ENCODE data around the gene WHRN. TPM values are rescaled to one million over a fixed set of nuclear protein-coding genes. Genes with fewer than 3 reads are reported as not detected.
A peak's percentile ranks its signal among the peaks of the same experiment; 100 is the strongest.

WHRN gene
- total RNA-seq, 2 experiments from 2014 or later = 19.9 to 20.5 TPM

- Mint-ChIP-seq H3K36me3 (ENCODE audit: low read depth) (peaks cover 93% of the 10 kb centered on the region), H3K27ac (peak overlapping the region; percentile 83), H3K9me3 (no peaks in the 10 kb centered on the region), H3K4me1 (ENCODE audit: low read depth) (peaks cover 91% of the 10 kb centered on the region), H3K27me3 (no peaks in the 10 kb centered on the region), H3K4me3 (peak overlapping the region; percentile 15)
- ChIA-PET POLR2A (interaction anchor here (0.8 to 13.0 kb wide), 6 partner anchors 9 to 220 kb away, joined by 3 to 477 read pairs (median 4); partner anchors contain the start of genes AKNA and ATP6V1G1), CTCF (interaction anchor here (0.7 to 2.0 kb wide), 5 partner anchors 14 to 38 kb away, joined by 3 to 6 read pairs (median 3); no protein-coding TSS in a partner anchor)
- TF ChIP-seq CTCF (IDR thresholded peaks at IDR 0.05) = no peak
- no peaks in the 10 kb centered on the region for H3K9me3 ChIP-seq (ENCODE audit: control insufficient read depth in 1 of 2, insufficient read depth in 1 of 2, low read length in 2 of 2)
- ATAC-seq (ENCODE audit: poor library complexity) = no peak
- no peaks in the 10 kb centered on the region for H3K27me3 ChIP-seq (ENCODE audit: control insufficient read depth in 1 of 2, insufficient read depth in 2 of 2, low read length in 2 of 2)
- H3K4me1 ChIP-seq (ENCODE audit: insufficient read depth, low read length) = peaks cover 96% of the 10 kb centered on the region
- intact Hi-C loops (cut with DNase I, micrococcal nuclease) = no loop called here
- H3K27ac ChIP-seq (ENCODE audit: low read depth in 1 of 2, low read length in 2 of 2) = peak overlapping the region; percentile 77 to 81
- H3K4me3 ChIP-seq (ENCODE audit: low read length) = no peak overlapping the region
- no peak for DNase-seq
- H3K36me3 ChIP-seq (ENCODE audit: insufficient read depth, low read length) = peaks cover 89% of the 10 kb centered on the region
These were observed 137.9 kb downstream of the WHRN start for GRCh38 chr9:114367366-114367765.

- no peaks in the 10 kb centered on the region for H3K9me3 Mint-ChIP-seq
- no peak for TF ChIP-seq CTCF (IDR thresholded peaks at IDR 0.05)
- H3K9me3 ChIP-seq (ENCODE audit: control insufficient read depth in 1 of 2, insufficient read depth in 1 of 2, low read length in 2 of 2) = no peaks in the 10 kb centered on the region
- ATAC-seq (ENCODE audit: poor library complexity) (peak; percentile 81), DNase-seq (peak in 7 of 14 experiments; percentile 29 to 77 (median 67))
- POLR2A ChIA-PET = interaction anchor here (0.9 to 13.0 kb wide), 4 partner anchors 10 to 221 kb away, joined by 3 to 477 read pairs (median 7); partner anchors contain the start of genes AKNA and ATP6V1G1
- H3K4me1 Mint-ChIP-seq (ENCODE audit: low read depth) = peaks cover 91% of the 10 kb centered on the region
- peaks cover 96% of the 10 kb centered on the region for H3K4me1 ChIP-seq (ENCODE audit: insufficient read depth, low read length)
- peak overlapping the region; percentile 78 for H3K4me3 Mint-ChIP-seq
- CTCF ChIA-PET = interaction anchor here (0.6 to 1.7 kb wide), 3 partner anchors 15 to 39 kb away, joined by 3 to 10 read pairs (median 4); no protein-coding TSS in a partner anchor
- peak overlapping the region; percentile 83 for H3K27ac Mint-ChIP-seq
- H3K36me3 ChIP-seq (ENCODE audit: insufficient read depth, low read length) = peaks cover 94% of the 10 kb centered on the region
- no peaks in the 10 kb centered on the region for H3K27me3 Mint-ChIP-seq
- peak overlapping the region; percentile 77 to 81 for H3K27ac ChIP-seq (ENCODE audit: low read depth in 1 of 2, low read length in 2 of 2)
- no peak overlapping the region for H3K4me3 ChIP-seq (ENCODE audit: low read length)
- H3K27me3 ChIP-seq (ENCODE audit: control insufficient read depth in 1 of 2, insufficient read depth in 2 of 2, low read length in 2 of 2) = no peaks in the 10 kb centered on the region
- intact Hi-C loops (cut with DNase I, micrococcal nuclease) = loop anchor here in 1 of 2 experiments (1.0 kb wide), 1 partner anchor 19 kb away; no protein-coding TSS in a partner anchor
- H3K36me3 Mint-ChIP-seq (ENCODE audit: low read depth) = peaks cover 93% of the 10 kb centered on the region
These were observed 138.7 kb downstream of the WHRN start for GRCh38 chr9:114366334-114367128.

GRCh38 chr9:114365194-114365593 is 140.1 kb downstream of the WHRN start:
- intact Hi-C loops (cut with DNase I, micrococcal nuclease) = loop anchor here in 1 of 2 experiments (2.0 kb wide), 1 partner anchor 16 kb away; no protein-coding TSS in a partner anchor
- H3K9me3 Mint-ChIP-seq = no peaks in the 10 kb centered on the region
- ATAC-seq (ENCODE audit: poor library complexity) (no peak), DNase-seq (no peak)
- no peak overlapping the region for H3K4me3 ChIP-seq (ENCODE audit: low read length)
- CTCF ChIA-PET = interaction anchor here (0.6 to 1.7 kb wide), 3 partner anchors 17 to 40 kb away, joined by 4 to 10 read pairs (median 5); no protein-coding TSS in a partner anchor
- H3K27ac Mint-ChIP-seq = peak overlapping the region; percentile 83
- TF ChIP-seq CTCF (IDR thresholded peaks at IDR 0.05) = no peak
- no peak overlapping the region for H3K4me3 Mint-ChIP-seq
- peaks cover 94% of the 10 kb centered on the region for H3K36me3 ChIP-seq (ENCODE audit: insufficient read depth, low read length)
- H3K4me1 Mint-ChIP-seq (ENCODE audit: low read depth) = peaks cover 94% of the 10 kb centered on the region
- POLR2A ChIA-PET = interaction anchor here (0.9 to 13.0 kb wide), 4 partner anchors 12 to 28 kb away, joined by 3 to 477 read pairs (median 4); partner anchors contain the start of gene AKNA
- no peaks in the 10 kb centered on the region for H3K27me3 Mint-ChIP-seq
- H3K27ac ChIP-seq (ENCODE audit: low read depth in 1 of 2, low read length in 2 of 2) = peak overlapping the region in 1 of 2 donors; percentile 77
- no peaks in the 10 kb centered on the region for H3K9me3 ChIP-seq (ENCODE audit: control insufficient read depth in 1 of 2, insufficient read depth in 1 of 2, low read length in 2 of 2)
- H3K4me1 ChIP-seq (ENCODE audit: insufficient read depth, low read length) = peaks cover 96% of the 10 kb centered on the region
- peaks cover 98% of the 10 kb centered on the region for H3K36me3 Mint-ChIP-seq (ENCODE audit: low read depth)
- H3K27me3 ChIP-seq (ENCODE audit: control insufficient read depth in 1 of 2, insufficient read depth in 2 of 2, low read length in 2 of 2) = no peaks in the 10 kb centered on the region
